Endothelial cell of umbilical vein (primary cell): ENCODE results near the gene ADCY5.

Source experiments
- POLR2AphosphoS5 ChIP-seq: IDR thresholded peaks from 2 replicates; pipeline ENCODE4 v1.6.1; 2012; ENCODE audit warnings: low read depth, mild to moderate bottlenecking, control low read depth, low read length, moderate library complexity; ENCODE audit not compliant: insufficient read depth
- TF ChIP-seq, protein P1 (sequence below), 2 donors: IDR thresholded peaks; 1 replicate in 1 of 2; 2 replicates in 1 of 2; pipeline ENCODE4 v1.5.1; 2011; ENCODE audit warnings: low read length in 2 of 2, mild to moderate bottlenecking in 2 of 2, moderate library complexity in 2 of 2, control low read depth in 1 of 2, inconsistent platforms in 1 of 2, low read depth in 1 of 2; ENCODE audit not compliant: insufficient read depth in 1 of 2; ENCODE audit errors: extremely low read depth in 1 of 2

DNA sequence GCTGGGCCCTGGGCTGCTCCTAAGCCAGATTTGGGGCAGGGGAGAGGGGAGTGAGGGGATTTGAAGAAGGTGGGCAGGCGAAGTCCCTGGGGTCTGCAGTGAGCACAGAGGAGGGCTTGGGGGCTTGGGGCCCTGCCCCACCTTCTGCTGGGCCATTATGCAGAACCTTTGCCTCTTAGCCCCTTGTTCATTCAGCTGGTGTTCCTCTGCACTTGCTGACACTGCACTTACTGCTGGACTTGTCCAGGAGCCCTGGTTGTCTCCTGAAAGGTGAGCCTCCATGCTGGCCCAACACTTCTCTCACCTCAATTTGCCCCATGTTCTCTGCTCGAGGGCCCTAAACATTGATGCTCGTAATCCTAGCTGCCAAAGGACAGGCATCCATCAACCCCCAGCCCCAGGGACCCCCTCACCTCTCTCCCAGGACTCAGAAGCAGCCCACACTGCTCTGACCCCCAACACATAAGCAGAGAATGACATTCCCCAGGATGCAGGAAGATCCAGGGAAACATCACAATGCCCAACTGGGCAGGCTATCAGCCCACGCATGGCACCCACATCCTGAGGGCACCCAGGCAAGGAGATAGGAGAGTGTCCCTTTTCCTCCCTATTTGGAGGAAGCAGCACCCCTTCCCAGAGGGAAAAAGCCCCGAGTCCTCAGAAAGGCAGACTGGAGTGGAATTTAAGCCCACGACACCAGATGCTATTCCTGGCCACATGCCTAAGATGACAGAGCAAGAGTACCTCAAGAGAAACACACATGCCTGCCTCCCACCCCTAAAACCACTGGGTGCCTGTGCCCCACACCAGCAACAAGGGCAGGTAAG is 76.8 kb downstream of the ADCY5 start:
- TF ChIP-seq POLR2AphosphoS5 = no peak
- TF ChIP-seq, protein P1, sequence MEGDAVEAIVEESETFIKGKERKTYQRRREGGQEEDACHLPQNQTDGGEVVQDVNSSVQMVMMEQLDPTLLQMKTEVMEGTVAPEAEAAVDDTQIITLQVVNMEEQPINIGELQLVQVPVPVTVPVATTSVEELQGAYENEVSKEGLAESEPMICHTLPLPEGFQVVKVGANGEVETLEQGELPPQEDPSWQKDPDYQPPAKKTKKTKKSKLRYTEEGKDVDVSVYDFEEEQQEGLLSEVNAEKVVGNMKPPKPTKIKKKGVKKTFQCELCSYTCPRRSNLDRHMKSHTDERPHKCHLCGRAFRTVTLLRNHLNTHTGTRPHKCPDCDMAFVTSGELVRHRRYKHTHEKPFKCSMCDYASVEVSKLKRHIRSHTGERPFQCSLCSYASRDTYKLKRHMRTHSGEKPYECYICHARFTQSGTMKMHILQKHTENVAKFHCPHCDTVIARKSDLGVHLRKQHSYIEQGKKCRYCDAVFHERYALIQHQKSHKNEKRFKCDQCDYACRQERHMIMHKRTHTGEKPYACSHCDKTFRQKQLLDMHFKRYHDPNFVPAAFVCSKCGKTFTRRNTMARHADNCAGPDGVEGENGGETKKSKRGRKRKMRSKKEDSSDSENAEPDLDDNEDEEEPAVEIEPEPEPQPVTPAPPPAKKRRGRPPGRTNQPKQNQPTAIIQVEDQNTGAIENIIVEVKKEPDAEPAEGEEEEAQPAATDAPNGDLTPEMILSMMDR (IDR thresholded peaks at IDR 0.05; ENCODE audit: extremely low read depth in 1 of 2, insufficient read depth in 1 of 2, low read depth in 1 of 2, low read length in 2 of 2) = no peak
